ENCODE results near the gene CDK5RAP2. TPM values are rescaled to one million over a fixed set of nuclear protein-coding genes. Genes with fewer than 3 reads are reported as not detected.

The CDK5RAP2 gene
- total RNA-seq, 1 donor from 2014 or later: 33.6 TPM

DNA sequence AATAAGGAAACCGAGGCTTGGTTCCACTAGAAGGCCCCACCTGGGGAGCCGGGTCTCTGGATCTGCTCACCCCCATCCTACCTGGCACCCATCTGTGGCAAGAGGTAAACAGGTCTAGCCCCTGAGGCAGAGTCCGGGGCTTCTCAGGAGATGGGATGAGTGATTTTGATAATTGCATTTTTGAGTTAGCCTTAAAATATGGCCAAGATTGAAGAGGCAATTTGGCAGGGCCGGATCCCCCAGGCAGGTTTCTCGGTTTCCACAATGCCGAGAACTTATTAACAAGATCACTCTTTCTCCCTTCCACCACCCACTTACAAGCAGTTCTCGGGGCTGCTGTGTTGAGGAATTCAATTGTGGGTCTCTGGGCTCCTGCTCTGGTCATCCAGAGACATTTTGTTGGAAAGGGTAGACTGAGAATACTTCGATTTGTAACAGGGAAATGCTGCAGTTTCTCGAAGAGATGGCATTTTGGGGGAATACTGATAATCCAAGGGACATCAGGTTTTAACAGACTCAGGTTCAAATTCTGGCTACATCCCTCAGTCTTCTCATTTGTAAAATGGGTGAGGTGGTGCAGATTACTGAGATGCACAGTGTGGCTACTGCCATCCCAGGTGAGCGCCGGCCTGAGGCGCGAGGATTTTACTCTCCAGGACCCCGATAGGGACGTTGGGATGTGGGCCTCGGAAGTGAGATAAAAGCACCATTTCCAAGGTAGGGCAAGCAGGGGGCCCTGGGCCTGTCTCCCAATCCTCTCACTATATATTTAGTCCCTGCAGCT lies 194.2 kb downstream of the CDK5RAP2 start:
- intact Hi-C loops (cut with DNase I): no loop called here
- TF ChIP-seq, protein P1, sequence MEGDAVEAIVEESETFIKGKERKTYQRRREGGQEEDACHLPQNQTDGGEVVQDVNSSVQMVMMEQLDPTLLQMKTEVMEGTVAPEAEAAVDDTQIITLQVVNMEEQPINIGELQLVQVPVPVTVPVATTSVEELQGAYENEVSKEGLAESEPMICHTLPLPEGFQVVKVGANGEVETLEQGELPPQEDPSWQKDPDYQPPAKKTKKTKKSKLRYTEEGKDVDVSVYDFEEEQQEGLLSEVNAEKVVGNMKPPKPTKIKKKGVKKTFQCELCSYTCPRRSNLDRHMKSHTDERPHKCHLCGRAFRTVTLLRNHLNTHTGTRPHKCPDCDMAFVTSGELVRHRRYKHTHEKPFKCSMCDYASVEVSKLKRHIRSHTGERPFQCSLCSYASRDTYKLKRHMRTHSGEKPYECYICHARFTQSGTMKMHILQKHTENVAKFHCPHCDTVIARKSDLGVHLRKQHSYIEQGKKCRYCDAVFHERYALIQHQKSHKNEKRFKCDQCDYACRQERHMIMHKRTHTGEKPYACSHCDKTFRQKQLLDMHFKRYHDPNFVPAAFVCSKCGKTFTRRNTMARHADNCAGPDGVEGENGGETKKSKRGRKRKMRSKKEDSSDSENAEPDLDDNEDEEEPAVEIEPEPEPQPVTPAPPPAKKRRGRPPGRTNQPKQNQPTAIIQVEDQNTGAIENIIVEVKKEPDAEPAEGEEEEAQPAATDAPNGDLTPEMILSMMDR (IDR thresholded peaks at IDR 0.05): no peak
- Histone ChIP-seq H3K4me3 (no peak overlapping the region), H3K4me1 (peaks cover 4 to 16% of the 10 kb centered on the region in 2 donors), H3K36me3 (peaks cover 12 to 14% of the 10 kb centered on the region in 2 donors), H3K9me3 (no peaks in the 10 kb centered on the region), H3K27ac (no peak overlapping the region), H3K27me3 (no peaks in the 10 kb centered on the region)
- no peak for DNase-seq (ENCODE audit: low spot score in 2 of 2)

GRCh38 chr9:120384925-120385272 lies 195.1 kb downstream of the CDK5RAP2 start:
- no peak for DNase-seq (ENCODE audit: low spot score in 2 of 2)
- intact Hi-C loops (cut with DNase I): no loop called here
- H3K9me3 ChIP-seq: peaks cover 0 to under 1% of the 10 kb centered on the region in 2 donors

GRCh38 chr9:120383999-120384924 lies 195.7 kb downstream of the CDK5RAP2 start:
- intact Hi-C loops (cut with DNase I): no loop called here
- TF ChIP-seq, protein P1 (IDR thresholded peaks at IDR 0.05): no peak
- Histone ChIP-seq H3K4me3 (no peak overlapping the region), H3K9me3 (peaks cover 0 to 7% of the 10 kb centered on the region in 2 donors), H3K36me3 (no peaks in the 10 kb centered on the region), H3K4me1 (peaks cover 4 to 16% of the 10 kb centered on the region in 2 donors), H3K27ac (no peak overlapping the region), H3K27me3 (no peaks in the 10 kb centered on the region)
- DNase-seq (ENCODE audit: low spot score in 2 of 2): no peak

More at GRCh38 chr9:120384925-120385272, 195.1 kb downstream of the CDK5RAP2 start:
- H3K4me3 ChIP-seq: no peak overlapping the region
- H3K27me3 ChIP-seq: no peaks in the 10 kb centered on the region
- H3K27ac ChIP-seq: no peak overlapping the region
- H3K36me3 ChIP-seq: peaks cover 4 to 5% of the 10 kb centered on the region in 2 donors
- peaks cover 4 to 16% of the 10 kb centered on the region in 2 donors for H3K4me1 ChIP-seq
- TF ChIP-seq, protein P1 (IDR thresholded peaks at IDR 0.05): no peak

- TF ChIP-seq, protein P1 (IDR thresholded peaks at IDR 0.05): no peak
- Histone ChIP-seq H3K27me3 (no peaks in the 10 kb centered on the region), H3K4me3 (no peak overlapping the region), H3K27ac (no peak overlapping the region), H3K4me1 (peaks cover 4 to 16% of the 10 kb centered on the region in 2 donors), H3K9me3 (peaks cover 0 to 9% of the 10 kb centered on the region in 2 donors), H3K36me3 (no peaks in the 10 kb centered on the region)
- no peak for DNase-seq (ENCODE audit: low spot score in 2 of 2)
- intact Hi-C loops (cut with DNase I): no loop called here
Observed at GRCh38 chr9:120383611-120383998, 196.4 kb downstream of the CDK5RAP2 start.

GRCh38 chr9:120382453-120382852 lies 197.5 kb downstream of the CDK5RAP2 start:
- Histone ChIP-seq H3K9me3 (peaks cover 0 to 9% of the 10 kb centered on the region in 2 donors), H3K4me3 (no peak overlapping the region), H3K36me3 (no peaks in the 10 kb centered on the region), H3K4me1 (peaks cover 4 to 16% of the 10 kb centered on the region in 2 donors), H3K27me3 (no peaks in the 10 kb centered on the region), H3K27ac (no peak overlapping the region)
- no peak for DNase-seq (ENCODE audit: low spot score in 2 of 2)
- intact Hi-C loops (cut with DNase I): no loop called here
- TF ChIP-seq, protein P1 (IDR thresholded peaks at IDR 0.05): no peak

Measured in ascending aorta (tissue), 2 donors.